SK-N-DZ (cell line): Measurements from ENCODE around the gene CNTN1.
"Not testable (repeated sequence)": the region's sequence is repeated elsewhere in the genome, so short reads cannot be mapped to it uniquely, and the experiment has no call there.

ENCODE experiments used
- DNase-seq: peaks from one replicate; pipeline ENCODE4 v3.0.0-alpha.2; 2015; ENCODE audit warnings: low spot score

CNTN1 gene

DNA sequence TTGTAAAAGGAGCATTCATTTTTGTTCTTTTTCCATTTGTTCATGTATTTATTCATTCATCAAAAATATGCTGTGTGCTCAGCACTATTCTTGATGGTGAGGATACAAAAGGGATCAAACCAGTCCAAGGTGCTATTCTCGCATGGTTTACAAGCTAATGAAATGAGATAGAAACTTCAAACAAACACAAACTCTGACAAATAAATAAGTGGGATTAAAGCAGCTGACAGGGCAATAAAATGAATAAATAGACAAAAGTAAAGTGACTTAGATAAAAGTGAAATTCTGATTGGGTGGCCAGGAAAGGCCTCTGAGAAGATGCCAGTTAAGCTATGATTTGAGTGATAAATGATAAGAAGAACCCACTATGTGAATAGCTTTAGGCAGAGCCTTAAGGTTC lies 333.9 kb downstream of the CNTN1 start:
- no peak for DNase-seq

DNA sequence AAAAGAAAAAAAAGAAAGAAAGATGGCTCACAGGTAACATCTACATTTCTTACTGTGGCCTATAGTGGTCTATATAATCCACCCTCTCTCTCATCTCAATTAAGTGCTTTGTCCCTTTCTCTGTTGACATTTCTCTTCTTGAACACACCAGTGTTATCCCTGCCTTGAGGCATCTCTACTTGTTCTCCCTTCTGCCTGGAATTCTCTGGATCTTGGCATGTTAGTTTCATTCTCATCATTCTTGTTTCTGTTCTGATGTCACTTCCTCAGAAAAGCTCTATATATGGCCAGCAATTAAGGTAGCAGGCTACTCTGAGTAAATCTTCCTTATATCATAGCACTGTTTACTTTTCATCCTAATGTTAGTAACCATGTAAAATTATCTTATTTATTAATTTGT lies 340.1 kb downstream of the CNTN1 start:
- no peak for DNase-seq

DNA sequence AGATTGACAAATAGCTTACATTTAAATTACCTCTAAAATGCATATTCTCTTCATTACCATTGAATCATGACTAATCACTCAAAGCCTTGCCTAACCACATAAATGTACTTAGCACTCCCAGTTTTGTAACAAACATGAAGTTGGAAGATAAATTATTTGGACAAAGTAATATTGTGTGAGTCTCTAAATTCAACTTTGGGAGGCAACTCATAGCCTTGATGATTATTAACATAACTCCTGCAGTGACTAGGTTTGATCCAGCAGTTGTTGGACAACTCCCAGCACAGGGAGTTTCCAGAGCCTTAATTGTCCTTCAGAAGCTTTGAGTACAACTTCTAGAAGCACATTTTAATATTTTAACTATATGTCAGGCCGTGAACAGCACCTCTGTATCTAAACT lies 342.4 kb downstream of the CNTN1 start:
- DNase-seq = no peak

DNA sequence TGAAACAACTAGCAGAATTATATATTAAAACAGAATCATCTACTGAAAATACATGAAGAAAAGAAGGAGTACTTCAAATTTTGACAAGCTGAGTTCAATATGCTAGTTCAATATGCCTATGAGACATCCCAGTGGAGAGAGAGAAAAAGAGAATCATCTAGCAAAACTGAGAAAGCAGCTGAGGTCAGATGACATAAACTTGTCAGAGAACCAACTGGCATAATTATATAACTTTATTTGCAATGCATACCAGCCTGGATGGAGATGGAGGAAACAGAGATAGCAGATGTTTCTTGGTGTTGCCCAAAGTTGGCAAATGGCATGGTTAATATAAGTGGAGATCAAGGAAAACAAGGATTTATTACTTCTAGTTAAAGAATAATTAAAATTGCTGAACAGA lies 347.2 kb downstream of the CNTN1 start:
- DNase-seq = no peak

DNA sequence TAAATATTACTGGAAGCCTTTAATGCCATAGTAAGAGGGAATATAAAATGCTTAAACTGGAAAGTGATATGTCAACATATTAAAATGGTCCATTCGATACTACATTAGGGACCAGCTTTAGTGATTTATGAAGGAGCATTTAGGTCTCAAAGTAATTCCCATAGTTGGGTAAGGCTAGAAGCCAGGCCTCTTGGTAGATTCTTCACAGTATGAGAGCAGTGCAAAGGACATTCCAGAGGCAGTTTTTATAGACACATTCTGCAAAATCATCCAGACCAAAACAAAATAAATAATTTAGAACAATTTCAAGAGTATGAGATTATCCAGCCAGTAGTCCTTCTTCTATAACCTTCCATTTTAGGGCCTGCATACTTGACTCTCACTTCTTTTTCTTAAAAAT lies 353.3 kb downstream of the CNTN1 start:
- no peak for DNase-seq

DNA sequence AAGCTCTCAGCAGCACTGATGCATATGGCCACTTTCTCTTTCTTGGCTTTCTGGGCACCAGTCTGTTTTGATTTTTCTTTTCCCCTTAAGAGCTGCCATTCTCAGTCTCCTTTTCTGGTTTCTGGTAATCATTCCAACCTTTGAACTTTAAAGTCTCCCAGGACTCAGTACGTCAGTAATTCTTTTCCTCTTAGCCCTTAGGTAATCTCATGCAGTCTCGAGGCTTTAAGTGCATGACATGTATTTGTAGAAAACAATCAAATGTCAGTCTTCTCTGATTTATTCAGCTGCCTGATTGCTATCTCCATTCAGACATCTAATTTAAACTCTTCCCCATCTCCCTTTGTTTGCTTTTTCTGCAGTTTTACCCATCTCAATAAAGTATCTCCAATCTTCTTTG lies 356.8 kb downstream of the CNTN1 start:
- no peak for DNase-seq

DNA sequence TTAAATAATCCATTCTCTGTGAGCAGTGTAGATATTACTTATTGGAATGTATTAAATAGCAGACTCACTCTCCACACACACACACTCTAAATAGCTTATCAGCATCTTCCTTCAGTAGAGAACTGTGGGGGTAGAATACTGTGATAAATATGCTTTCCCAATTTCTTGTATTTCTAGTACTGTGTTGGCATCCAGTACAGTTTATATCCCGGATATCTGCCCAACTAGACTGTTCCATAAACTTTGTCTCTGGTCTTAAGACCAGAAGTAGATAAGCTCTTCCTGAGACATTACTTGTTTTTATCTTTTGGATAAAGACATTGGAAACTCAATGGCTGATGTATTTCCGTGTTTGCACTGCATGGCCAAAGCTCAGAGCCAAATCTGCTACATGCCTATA lies 359.7 kb downstream of the CNTN1 start:
- DNase-seq = no peak

DNA sequence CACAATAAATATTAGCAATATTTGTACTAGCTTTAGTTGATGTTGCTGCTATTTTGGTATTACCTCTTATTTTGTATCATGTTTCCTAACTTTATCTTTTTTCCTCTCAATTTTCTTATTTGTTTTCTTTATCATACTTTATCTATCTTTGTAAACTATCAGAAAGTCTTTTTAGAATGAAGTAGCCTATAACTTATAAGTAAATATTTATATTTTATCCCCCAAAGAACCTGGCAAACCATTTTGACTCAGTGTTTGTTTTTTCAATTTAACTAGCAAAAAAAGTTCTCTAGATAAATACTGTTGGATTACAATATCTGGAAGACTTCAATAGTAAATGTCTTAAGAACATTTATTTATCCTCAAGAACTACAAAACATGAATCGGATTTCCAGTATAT lies 360.2 kb downstream of the CNTN1 start:
- no peak for DNase-seq

DNA sequence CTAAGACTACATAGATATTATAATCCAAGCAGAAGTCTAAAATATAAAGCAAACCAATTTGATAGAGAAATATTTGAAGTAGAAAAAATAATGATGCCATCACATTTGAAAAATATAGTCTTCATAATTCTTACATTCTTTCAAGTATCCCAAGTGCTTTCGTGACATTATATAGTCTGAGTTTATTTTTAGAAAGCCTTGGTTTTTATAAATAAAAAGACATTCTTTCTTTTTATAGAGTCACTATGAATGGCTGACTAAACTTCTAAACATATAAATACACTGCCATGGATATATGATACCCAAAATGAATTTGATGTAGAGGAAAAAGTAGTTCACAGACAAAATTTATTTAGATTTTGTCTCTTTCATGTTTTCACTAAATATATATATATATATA lies 360.8 kb downstream of the CNTN1 start:
- DNase-seq = no peak

DNA sequence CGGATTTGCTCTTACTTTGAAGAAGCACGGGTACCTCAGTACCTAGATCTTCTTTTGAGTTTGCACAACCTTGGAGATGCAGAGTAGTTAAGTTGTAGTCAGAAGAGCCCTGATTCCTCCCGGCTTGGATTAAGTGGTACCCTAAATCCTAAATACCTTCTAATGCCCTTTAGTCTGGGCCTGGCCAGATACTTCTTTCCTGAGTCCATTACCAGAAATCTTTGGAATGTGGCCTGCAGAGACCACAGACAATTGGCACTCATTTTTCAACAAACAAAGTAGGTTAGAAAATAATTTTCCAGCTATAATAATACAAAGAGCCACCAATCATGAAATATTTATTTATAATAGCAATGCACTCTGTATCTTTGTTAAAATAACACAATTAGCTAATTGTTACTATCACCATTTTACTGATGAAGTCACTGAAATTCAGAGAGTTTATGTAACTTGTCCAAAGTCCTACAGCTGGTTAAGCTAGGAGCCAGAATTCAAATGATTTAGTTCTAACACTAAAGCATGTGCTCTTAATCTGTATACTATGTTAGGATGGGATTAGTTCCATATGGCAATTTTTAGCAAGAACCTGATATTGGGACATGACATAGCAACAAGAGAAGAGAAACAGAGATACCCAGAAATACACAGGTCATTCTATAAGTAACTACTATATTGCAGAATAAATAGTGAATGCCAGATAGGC lies 363.8 kb downstream of the CNTN1 start:
- DNase-seq = no peak

DNA sequence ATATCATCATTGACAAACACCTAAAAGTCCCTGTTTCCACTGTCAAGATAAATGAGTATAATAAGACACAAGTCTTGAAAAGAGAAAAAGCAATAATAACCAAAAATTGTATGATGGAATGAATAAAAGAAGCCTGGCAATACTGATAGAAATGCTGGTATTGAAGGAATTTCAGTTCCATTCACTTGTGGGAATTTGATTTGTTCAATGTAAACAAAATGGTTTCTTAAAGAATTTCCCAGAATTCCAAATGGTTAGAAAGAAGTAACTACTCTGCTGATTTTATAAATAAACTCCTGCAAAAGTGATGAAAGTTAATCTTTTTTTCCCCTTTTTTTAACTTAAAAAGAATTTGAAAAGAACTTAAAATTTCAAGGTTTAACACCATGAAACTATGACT lies 366.0 kb downstream of the CNTN1 start:
- DNase-seq = no peak

DNA sequence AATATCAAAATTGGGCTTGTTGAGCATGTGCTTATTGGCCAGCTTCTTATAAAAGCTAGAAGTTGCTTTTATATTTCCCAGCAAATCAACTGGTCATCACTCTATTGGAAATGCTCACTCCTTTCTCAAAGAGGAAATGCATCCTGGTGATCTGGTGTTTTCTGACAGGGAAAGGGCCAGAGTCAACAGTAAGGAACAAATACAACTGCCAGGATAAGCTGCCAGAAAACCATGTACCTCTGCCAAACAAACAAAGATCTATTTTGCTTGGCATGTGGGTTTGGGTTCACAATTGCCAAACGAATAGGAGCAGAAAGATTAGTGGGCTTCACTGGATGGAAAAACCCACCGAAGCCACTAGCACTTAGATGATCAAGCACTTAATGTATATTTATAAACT lies 369.0 kb downstream of the CNTN1 start:
- no peak for DNase-seq

DNA sequence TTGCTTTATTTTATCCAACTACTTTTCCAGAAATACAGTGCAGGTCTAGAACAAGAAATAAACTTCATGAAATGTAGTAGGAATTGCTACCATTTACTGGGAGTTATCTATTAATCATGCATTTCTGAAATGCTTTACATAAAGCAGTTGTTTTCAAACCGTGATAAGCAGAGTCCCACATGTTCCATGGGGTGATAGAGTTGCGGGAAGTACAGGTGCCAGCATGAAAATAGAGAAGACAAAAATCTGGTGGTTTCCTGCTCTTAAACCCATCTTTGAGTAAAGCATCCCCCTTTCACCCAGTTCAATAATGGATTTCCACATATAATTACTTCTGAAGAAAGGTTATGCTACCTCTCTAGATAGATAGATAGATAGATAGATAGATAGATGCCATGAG lies 372.2 kb downstream of the CNTN1 start:
- DNase-seq = no peak

DNA sequence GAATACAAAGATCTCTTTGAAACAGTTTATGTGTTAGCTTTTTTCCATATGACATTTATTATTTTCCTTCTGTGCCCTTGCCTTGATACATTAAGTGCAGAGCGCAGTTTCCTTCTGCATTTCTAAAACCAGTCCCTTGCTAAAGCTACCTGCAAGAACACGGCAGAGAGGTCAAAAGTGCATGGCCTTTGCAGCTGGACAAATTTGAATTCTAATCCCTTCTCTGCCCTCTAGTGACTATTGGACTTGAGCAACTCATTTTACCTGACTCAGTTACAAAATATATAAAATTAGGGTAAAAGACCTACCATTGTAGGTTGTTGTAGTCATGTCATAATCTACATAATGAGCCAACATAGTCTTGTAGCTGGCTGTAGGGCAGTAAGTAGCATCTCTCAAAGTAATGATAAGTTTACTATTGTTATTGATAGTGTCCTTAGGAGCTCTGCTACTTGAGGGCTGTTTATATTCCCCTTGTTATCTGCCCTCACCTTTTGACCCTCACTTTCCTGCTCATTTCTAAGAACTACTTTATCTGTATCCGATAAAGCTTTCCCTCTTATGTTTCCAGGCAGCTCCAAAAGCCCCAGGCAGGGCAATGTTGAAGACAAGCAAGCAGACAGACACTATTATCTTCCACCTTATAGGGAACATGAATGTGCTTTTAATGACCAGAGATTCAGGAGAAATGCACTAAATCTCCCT lies 375.9 kb downstream of the CNTN1 start:
- no peak for DNase-seq

DNA sequence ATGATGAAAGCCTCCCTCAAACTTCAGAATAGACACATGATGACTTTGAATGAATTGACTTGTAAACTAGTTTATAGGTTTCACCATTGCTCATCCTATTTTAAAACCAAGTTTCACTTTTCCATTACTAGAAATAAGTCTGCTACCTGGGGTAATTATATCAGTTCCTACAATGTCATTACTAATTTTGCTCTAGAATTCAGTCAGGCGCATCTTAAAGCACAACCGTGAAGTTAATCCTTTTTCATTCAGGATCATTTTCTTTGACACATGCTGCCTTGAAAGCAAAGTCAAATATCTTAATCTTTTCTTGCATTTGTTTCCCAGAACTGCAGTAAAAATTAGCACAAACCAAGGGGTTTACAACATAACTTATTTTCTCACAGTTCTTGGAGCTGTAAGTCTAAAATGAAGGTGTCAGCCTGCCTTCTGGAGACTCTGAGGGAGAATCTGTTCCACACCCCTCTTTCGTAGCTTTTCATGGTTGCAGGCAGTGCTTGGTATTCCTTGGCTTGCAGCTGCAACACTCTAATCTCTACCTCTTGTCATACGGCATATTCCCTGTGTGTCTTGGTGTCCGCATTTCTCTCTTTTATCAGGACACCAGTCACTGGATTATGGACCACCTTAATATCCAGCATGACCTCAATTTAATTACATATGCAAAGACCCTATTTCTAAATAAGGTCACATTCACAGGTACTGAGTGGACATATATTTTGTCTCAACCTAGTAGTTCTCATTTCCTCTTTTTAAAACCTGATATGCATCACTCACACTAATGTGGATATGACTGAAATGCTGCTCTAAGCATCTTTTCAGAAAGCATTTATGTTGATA lies 381.6 kb downstream of the CNTN1 start:
- DNase-seq = no peak

DNA sequence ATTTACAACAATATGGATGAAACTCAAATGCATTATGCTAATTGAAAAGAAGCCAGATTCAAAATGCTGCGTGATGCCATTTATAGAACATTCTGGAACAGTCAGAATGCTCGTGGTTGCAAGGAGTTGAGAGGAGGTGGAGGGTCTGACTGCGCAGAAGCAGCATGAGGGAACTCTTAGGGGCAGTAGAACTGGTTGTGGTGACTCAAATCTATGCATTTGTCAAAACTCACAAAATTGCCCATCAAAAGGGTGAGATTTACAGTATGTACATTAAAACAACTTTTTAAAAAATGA lies 382.2 kb downstream of the CNTN1 start:
- DNase-seq = no peak

DNA sequence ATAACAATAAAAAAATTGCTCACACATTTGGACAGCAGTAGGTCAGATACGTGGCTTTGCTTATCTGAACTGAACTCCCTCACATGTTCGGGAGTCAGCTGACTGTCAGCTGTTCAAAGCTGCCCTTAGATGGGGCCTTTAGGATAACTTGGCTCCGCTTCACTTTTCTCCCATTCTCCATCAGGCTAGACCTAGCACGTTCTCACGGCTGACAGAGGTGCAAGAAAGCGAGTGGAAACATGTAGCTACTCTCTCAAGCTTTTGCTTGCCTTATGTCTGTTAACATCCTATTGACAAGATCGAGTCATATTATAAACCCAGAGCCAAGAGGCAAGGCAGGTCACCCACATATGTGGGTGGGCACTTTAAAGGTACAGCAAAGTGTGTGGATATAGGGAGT lies 383.9 kb downstream of the CNTN1 start:
- DNase-seq = no peak

DNA sequence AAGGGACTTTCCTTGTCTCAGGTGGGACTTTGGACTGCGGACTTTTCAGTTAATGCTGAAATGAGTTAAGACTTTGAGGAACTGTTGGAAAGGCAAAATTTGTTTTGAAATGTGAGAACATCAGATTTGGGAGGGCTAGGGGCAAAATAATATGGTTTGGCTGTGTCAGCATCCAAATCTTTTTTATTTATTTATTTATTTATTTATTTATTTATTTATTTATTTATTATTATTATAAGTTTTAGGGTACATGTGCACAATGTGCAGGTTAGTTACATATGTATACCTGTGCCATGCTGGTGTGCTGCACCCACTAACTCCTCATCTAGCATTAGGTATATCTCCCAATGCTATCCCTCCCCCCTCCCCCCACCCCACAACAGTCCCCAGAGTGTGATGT lies 389.0 kb downstream of the CNTN1 start:
- not testable (repeated sequence) for DNase-seq

DNA sequence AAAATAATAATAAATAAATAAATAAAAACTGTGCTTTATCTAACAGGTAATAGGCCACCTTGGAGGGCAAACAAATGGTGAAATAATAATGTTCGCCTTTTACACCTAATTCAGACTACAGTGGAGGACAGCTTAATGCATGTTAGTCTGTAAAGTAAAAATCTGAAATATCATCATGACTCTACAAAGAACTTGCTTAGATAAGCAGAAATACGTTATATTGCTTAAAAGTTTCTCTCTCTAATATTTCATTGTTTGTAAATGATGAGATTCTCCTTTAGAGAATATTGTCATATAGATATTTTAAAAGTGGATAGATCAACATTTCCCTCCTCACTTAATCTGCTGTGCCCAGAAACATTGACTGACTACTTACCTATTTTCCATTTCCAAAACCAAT lies 397.2 kb downstream of the CNTN1 start:
- no peak for DNase-seq

DNA sequence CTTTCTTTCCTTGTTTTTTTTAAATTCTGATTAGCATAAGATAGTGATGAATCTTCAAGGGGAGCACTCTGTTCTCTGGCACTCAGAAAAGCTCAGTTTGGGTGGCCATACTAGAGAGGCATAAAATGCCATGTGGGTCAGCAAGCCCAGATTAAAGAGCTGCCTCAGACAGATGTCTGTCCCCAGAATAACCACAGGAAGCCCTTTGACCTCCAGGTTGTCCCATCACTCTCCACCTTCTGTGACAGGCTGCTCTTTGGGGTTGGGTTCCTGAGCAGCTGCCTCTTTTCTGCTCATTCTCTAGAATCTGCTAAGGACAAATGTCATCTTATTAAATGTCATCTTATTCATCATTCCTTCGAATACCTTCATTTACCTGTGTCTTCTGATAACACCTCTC lies 399.9 kb downstream of the CNTN1 start:
- no peak for DNase-seq

DNA sequence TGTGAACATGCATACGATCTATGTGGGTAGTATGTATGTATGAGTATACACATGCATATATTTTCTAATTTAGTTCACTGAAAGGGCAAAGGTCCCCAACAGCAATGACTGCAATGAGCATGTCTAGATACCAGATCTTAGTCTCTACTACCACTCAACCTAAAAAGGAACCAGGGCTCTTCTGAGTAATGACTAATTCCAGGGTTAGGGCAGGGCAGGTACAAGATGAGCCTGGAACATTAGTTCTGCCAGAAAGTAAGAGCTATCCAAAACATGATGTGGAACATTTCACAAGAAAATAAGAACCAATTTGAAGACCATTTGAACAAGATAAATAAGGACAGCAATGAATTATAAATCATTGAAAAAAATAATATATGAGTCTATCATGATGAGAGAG lies 404.6 kb downstream of the CNTN1 start:
- DNase-seq = no peak

DNA sequence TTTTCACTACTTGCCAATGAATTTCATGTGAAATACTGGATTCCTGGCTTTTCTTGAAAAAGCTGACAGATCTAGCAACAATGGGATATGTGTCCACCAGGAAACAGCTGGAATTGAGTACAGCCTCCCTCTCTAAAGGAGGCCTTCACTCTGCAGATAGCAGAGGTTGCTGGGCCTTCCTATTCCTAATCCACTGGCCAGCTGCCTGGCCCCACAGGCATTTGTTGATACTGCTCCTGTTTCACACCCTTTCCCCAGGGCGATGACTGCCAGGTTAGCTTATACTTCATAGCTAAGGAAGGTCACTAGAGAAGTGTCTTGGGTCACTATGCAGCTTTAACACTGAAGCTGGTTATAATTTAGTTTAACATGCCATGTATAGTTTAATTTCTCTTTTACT lies 408.3 kb downstream of the CNTN1 start:
- no peak for DNase-seq

DNA sequence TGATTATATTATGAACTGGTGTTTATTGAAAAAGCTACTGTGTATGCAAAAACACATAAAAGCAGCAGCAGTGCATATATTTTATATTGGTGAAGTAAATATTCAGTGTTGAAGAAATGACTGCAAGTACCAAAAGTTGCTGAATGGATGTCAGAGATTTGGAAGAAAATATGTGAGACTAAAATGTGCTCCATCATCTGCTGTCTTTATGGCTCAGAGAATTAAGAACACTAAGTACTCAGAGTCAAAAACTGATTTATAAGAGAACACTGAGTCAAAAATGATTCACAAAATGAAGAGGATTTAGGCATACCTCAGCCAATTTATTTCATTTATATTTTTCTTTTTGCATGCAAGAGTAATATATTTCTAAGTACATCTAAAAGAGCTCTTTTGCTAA lies 409.6 kb downstream of the CNTN1 start:
- DNase-seq = no peak
